SK-N-SH treated with all-trans-retinoic acid at 6 μM for 48 hours (cell line): ENCODE measurements around the gene TOX2.

Experiments used
- ARNTL ChIP-seq: fragments of 450-650 bp; formaldehyde crosslinking; IDR thresholded peaks from 2 replicates; pipeline ENCODE4 v1.5.0; 2020; ENCODE audit warnings: low read depth, mild to moderate bottlenecking, moderate library complexity, borderline replicate concordance
- CREB5 ChIP-seq: fragments of 250-450 bp; sonication (Bioruptor Pico); IDR thresholded peaks from 2 replicates; pipeline ENCODE4 v1.5.1; 2020; ENCODE audit warnings: low read depth, mild to moderate bottlenecking, moderate library complexity
- ISL1 ChIP-seq: fragments of 250-450 bp; sonication (Bioruptor Pico); IDR thresholded peaks from 2 replicates; pipeline ENCODE4 v2.1.2; 2022; ENCODE audit warnings: mild to moderate bottlenecking, moderate library complexity
- PATZ1 ChIP-seq: fragments of 250-450 bp; sonication (Bioruptor Pico); IDR thresholded peaks from 2 replicates; pipeline ENCODE4 v1.8.0; 2020; ENCODE audit warnings: mild to moderate bottlenecking, moderate library complexity, borderline replicate concordance
- SNAI2 ChIP-seq: fragments of 250-450 bp; sonication (Bioruptor Pico); IDR thresholded peaks from 2 replicates; pipeline ENCODE4 v1.5.0; 2020; ENCODE audit warnings: mild to moderate bottlenecking, moderate library complexity
- TCF4 ChIP-seq: fragments of 250-450 bp; sonication (Bioruptor Pico); IDR thresholded peaks from 2 replicates; pipeline ENCODE4 v1.8.0; 2021; ENCODE audit warnings: mild to moderate bottlenecking, moderate library complexity, borderline replicate concordance
- TOX ChIP-seq: fragments of 250-450 bp; sonication (Bioruptor Pico); IDR thresholded peaks from 2 replicates; pipeline ENCODE4 v1.8.0; 2021; ENCODE audit warnings: mild to moderate bottlenecking, moderate library complexity, borderline replicate concordance
- ZC3H10 ChIP-seq: fragments of 250-450 bp; sonication (Bioruptor Pico); IDR thresholded peaks from 2 replicates; pipeline ENCODE4 v1.5.1; 2021; ENCODE audit warnings: mild to moderate bottlenecking, moderate library complexity
- ZFP3 ChIP-seq: fragments of 250-450 bp; sonication (Bioruptor Pico); IDR thresholded peaks from 2 replicates; pipeline ENCODE4 v1.5.0; 2020; ENCODE audit warnings: mild to moderate bottlenecking, moderate library complexity
- ZNF70 ChIP-seq: fragments of 450-650 bp; formaldehyde crosslinking; IDR thresholded peaks from 2 replicates; pipeline ENCODE4 v1.5.0; 2020; ENCODE audit warnings: mild to moderate bottlenecking, moderate library complexity

- TF ChIP-seq ISL1 (CRISPR knock-in tag) = no peak
- TF ChIP-seq PATZ1 = no peak
- TF ChIP-seq SNAI2 (CRISPR knock-in tag) = no peak
- no peak for TF ChIP-seq ZFP3
- no peak for TF ChIP-seq CREB5
- no peak for TF ChIP-seq TOX (CRISPR knock-in tag)
- no peak for TF ChIP-seq ZC3H10 (CRISPR knock-in tag)
- TF ChIP-seq ZNF70 (CRISPR knock-in tag) = no peak
- TF ChIP-seq ARNTL (CRISPR knock-in tag) = no peak
- no peak for TF ChIP-seq TCF4
Observed at GRCh38 chr20:44070139-44070900, 155.7 kb downstream of the TOX2 start.
